Omental fat pad (tissue), 4 donors: ENCODE results near the gene GDA. TPM values are rescaled to one million over a fixed set of nuclear protein-coding genes. Genes with fewer than 3 reads are reported as not detected.

ENCODE experiments used
- ATAC-seq: fragments of 150-250 bp; one replicate; pipeline ENCODE4 v1.9.1; 2016; ENCODE audit warnings: mild to moderate bottlenecking, moderate library complexity; ENCODE audit not compliant: low FRiP score
- DNase-seq: peaks from one replicate; pipeline ENCODE4 v3.0.0-alpha.2; 2019; ENCODE audit warnings: low spot score
- CTCF ChIP-seq, 3 donors: fragments of 450-650 bp; IDR thresholded peaks; one replicate each; pipeline ENCODE4 v1.5.1; 2016 to 2017; ENCODE audit warnings: antibody characterized with exemption in 3 of 3, mild to moderate bottlenecking in 3 of 3, moderate library complexity in 2 of 3
- total RNA-seq, 4 donors: library from RNA; depleted of rRNA; stranded (reverse); fragments of >200 nt; gene quantifications; one replicate each; pipeline ENCODE4 v1.1.0, GENCODE V29; 2016

Gene GDA
- total RNA-seq, 4 donors from 2014 or later = not detected

GRCh38 chr9:72247549-72247948 lies 98.3 kb downstream of the GDA start:
- ATAC-seq (no peak), DNase-seq (no peak)
- no peak for TF ChIP-seq CTCF (IDR thresholded peaks at IDR 0.05)

- TF ChIP-seq CTCF (IDR thresholded peaks at IDR 0.05) = no peak
- no peak for ATAC-seq
- no peak for DNase-seq
Measured at GRCh38 chr9:72251589-72251988, 102.3 kb downstream of the GDA start.

GRCh38 chr9:72254901-72255545 lies 105.8 kb downstream of the GDA start:
- no peak for DNase-seq
- no peak for ATAC-seq
- TF ChIP-seq CTCF (IDR thresholded peaks at IDR 0.05) = no peak

- ATAC-seq = no peak
- no peak for TF ChIP-seq CTCF (IDR thresholded peaks at IDR 0.05)
- DNase-seq = no peak
Measured at GRCh38 chr9:72255569-72255968, 106.3 kb downstream of the GDA start.

GRCh38 chr9:72256931-72257330 lies 107.7 kb downstream of the GDA start:
- no peak for TF ChIP-seq CTCF (IDR thresholded peaks at IDR 0.05)
- ATAC-seq (no peak), DNase-seq (no peak)

- DNase-seq = no peak
- TF ChIP-seq CTCF (IDR thresholded peaks at IDR 0.05) = no peak
- ATAC-seq = no peak
Measured at GRCh38 chr9:72257814-72258213, 108.6 kb downstream of the GDA start.

- ATAC-seq = no peak
- no peak for TF ChIP-seq CTCF (IDR thresholded peaks at IDR 0.05)
- no peak for DNase-seq
Measured at GRCh38 chr9:72262063-72262462, 112.8 kb downstream of the GDA start.
